GM21717 (cell line): ENCODE measurements around the gene CAMTA1.
"Not testable (repeated sequence)": the region's sequence is repeated elsewhere in the genome, so short reads cannot be mapped to it uniquely, and the experiment has no call there.

ENCODE experiments used
- ATAC-seq: cut with Tn5 transposase; IDR thresholded peaks from one replicate; pipeline ENCODE4 v1.9.1; 2021; ENCODE audit warnings: mild to moderate bottlenecking, moderate library complexity; ENCODE audit not compliant: unreplicated experiment

The CAMTA1 gene

GRCh38 chr1:7708065-7708464, 922.8 kb downstream of the CAMTA1 start:
- ATAC-seq: not testable (repeated sequence)

- no peak for ATAC-seq
Observed at GRCh38 chr1:7710859-7711258, 925.6 kb downstream of the CAMTA1 start.

- no peak for ATAC-seq
Observed at GRCh38 chr1:7712731-7713323, 927.6 kb downstream of the CAMTA1 start.

GRCh38 chr1:7716506-7716905, 931.3 kb downstream of the CAMTA1 start:
- ATAC-seq: no peak

- ATAC-seq: no peak
Observed at GRCh38 chr1:7717748-7718368, 932.6 kb downstream of the CAMTA1 start.

- no peak for ATAC-seq
Observed at GRCh38 chr1:7719468-7720094, 934.3 kb downstream of the CAMTA1 start.

GRCh38 chr1:7721940-7722669, 936.9 kb downstream of the CAMTA1 start:
- no peak for ATAC-seq

- ATAC-seq: no peak
Observed at GRCh38 chr1:7722670-7723012, 937.4 kb downstream of the CAMTA1 start.

GRCh38 chr1:7726623-7727022, 941.4 kb downstream of the CAMTA1 start:
- ATAC-seq: no peak

GRCh38 chr1:7727809-7728471, 942.7 kb downstream of the CAMTA1 start:
- ATAC-seq: no peak

- no peak for ATAC-seq
Observed at GRCh38 chr1:7729761-7730160, 944.5 kb downstream of the CAMTA1 start.

- no peak for ATAC-seq
Observed at GRCh38 chr1:7732331-7732730, 947.1 kb downstream of the CAMTA1 start.

GRCh38 chr1:7733276-7733675, 948.0 kb downstream of the CAMTA1 start:
- ATAC-seq: no peak

- ATAC-seq: no peak
Observed at GRCh38 chr1:7738044-7738443, 952.8 kb downstream of the CAMTA1 start.

- no peak for ATAC-seq
Observed at GRCh38 chr1:7743346-7743745, 958.1 kb downstream of the CAMTA1 start.

GRCh38 chr1:7744882-7745281, 959.6 kb downstream of the CAMTA1 start:
- ATAC-seq: no peak

- ATAC-seq: no peak
Observed at GRCh38 chr1:7745783-7746182, 960.5 kb downstream of the CAMTA1 start.

GRCh38 chr1:7747605-7748004, 962.4 kb downstream of the CAMTA1 start:
- ATAC-seq: no peak

GRCh38 chr1:7749126-7749525, 963.9 kb downstream of the CAMTA1 start:
- no peak for ATAC-seq

GRCh38 chr1:7751174-7751573, 965.9 kb downstream of the CAMTA1 start:
- ATAC-seq: no peak
